Fibroblast of skin of left biceps (primary cell): Measurements from ENCODE around the gene PHLPP2.
"Not testable (repeated sequence)": the region's sequence is repeated elsewhere in the genome, so short reads cannot be mapped to it uniquely, and the experiment has no call there.

Experiments
- DNase-seq, 2 experiments: peaks; one replicate each; pipeline ENCODE4 v3.0.0-alpha.2; 2013; ENCODE audit warnings: low read depth in 2 of 2

PHLPP2 gene

DNA sequence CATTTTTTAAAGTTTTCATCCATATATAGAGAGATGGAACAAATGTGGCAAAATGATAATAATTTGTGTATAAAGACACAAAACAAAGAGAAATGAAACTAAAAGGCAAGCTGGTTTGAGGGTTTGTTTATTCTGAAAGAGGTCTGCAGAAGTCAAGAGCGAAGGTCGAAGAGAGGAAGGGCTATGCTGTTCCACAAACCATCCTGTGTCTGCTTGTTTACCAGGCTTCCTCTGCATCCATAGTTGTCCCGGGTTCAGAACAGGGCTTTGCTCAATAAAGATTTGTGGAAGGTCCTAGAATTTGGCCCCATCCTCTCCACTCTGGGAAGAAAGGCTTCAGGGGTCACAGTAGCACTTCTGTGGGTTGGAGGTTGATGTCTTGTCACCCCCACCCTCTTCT lies 100.9 kb downstream of the PHLPP2 start:
- no peak for DNase-seq

- DNase-seq, result no peak
Observed at GRCh38 chr16:71622088-71622487, 102.4 kb downstream of the PHLPP2 start.

- no peak for DNase-seq
Observed at GRCh38 chr16:71618429-71618828, 106.1 kb downstream of the PHLPP2 start.

- DNase-seq, result not testable (repeated sequence)
Observed at GRCh38 chr16:71614956-71615355, 109.5 kb downstream of the PHLPP2 start.

GRCh38 chr16:71610936-71611871 lies 113.3 kb downstream of the PHLPP2 start:
- DNase-seq, result peak in 1 of 2 experiments; percentile 13

DNA sequence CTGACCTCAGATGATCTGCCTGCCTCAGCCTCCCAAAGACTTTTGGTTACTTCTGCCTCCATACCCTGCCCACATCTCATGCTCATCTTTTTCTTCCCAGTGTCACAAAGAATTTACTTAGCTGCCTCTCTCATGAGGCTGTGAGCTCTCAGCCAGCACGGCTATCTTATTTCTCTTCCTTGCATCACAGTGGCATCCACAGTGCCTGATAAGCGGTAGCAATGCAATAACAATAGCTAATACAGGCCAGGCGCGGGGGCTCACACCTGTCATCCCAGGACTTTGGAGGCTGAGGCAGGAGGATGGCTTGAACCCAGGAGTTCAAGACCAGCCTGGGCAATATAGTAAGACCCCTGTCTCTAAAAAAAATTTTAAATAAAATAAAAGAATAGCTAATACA lies 114.1 kb downstream of the PHLPP2 start:
- no peak for DNase-seq

DNA sequence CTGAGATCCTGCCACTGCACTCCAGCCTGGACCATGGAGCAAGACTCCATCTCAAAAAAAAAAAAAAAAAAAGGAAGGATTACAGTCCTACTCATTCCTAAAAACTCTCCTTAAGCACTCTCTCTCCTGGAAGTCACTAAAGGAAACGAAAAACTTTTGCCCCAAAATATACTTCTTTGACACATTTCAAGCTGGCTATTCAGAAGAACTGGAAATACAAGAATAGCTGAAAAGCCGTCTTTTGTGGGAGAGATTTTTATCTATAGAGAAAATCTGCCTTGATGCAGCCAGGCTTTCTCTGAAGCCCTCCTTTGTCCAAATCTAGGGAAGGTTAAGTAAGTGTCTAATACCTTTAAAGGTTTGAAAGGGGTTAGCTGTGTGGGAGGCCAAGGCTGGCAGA lies 115.4 kb downstream of the PHLPP2 start:
- DNase-seq, result no peak

- no peak for DNase-seq
Observed at GRCh38 chr16:71600822-71601221, 123.7 kb downstream of the PHLPP2 start.

DNA sequence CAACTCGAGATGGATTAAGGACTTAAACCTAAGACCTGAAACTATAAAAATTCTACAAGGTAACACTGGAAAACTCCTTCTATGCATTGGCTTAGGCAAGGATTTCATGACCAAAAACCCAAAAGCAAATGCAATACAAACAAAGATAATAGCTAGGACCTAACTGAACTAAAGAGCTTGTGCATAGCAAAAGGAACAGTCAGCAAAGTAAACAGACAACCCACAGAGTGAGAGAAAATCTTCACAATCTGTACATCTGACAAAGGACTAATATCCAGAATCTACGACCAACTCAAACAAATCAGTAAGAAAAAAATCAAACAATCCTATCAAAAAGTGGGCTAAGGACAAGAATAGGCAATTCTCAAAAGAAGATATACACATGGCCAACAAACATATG lies 126.1 kb downstream of the PHLPP2 start:
- DNase-seq, result not testable (repeated sequence)

- DNase-seq, result not testable (repeated sequence)
Observed at GRCh38 chr16:71595340-71595826, 129.1 kb downstream of the PHLPP2 start.
